ENCODE data around the gene DOCK1.

The DOCK1 gene

DNA sequence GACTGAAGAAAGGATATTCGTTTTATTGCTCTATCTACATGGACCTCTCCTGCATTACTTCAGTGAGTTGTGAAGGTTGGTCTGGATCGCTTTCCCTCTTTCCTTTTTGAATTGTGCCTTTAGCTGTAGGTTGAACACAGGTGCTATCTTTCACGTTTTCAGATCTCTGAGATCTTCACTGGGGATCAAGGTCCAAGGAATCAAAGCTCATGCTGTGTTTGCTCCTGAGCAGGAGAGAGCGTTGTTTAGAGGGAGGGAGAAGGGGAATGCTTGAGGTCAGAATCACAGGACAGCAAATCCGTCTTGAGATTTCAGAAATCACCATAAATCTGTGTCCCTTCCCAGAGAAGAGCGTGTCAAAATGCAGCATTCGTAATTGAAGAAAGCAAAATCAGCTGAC is 186.1 kb downstream of the DOCK1 start:
- no peak for DNase-seq

DNA sequence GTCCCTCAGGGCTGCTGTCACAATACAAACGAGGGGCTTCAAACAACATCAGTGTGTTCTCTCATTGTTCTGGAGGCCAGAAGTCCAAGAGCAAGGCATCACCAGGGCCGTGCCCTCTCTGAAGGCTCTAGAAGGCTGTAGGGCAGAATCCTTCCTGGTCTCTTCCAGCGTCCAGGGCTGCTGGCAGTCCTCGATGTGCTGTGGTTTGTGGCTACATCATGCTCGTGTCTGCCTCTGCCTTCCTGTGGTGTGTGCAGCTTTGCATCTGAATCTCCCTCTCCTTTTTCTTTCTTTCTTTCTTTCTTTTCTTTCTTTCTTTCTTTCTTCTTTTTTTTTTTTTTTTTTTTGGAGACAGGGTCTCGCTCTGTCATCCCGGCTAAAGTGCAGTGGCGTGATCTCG is 187.7 kb downstream of the DOCK1 start:
- DNase-seq: no peak

DNA sequence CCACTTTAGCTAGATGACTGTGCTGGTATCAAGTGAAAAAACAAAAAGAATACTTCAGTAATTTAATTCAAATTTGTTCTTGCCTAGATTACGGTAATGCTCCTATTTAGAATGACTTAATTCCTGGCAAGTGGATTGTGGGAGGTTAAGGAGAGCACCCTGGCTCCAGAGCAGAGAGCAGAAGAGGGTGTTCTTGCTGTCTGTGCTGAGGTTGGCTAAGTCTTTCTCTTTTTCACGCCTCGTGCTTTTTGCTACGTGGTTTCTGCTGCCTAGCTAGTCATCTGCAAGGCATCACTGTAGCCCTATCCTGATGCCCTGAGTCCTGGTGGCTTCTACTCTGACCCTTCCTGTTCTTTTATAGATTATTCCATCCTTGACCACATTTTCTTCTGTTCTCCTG is 189.8 kb downstream of the DOCK1 start:
- no peak for DNase-seq

DNA sequence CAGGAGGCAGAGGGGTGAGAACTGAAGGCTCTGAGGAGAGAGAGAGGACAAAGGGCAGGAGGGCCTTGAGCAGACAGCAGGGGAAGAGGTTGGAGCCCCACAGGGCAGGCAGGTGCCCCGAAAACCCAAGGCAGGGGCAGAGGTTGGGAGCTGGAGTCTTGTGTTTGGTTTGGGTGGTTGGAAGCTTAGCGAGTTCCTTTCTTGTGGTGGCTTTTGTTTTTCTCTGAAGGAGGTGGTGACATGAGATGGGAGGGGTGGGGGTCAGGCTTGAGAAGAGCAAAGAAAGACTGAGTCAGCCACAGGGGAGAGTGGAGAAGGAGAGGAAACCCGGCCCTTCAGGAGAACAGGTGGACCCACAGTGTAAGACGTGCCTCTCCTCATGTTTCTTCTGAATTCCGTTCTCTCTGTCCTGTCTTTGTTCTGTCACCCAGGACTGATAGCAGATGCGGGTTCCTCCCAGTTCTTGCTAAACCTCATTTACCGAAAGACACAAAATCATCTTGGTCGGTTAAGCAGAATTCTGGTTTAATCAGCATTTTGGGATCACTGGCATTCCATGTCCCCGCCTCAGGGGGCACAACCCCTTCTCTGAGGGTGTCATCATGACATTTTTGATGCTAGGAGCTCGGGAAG is 195.9 kb downstream of the DOCK1 start:
- DNase-seq: no peak

DNA sequence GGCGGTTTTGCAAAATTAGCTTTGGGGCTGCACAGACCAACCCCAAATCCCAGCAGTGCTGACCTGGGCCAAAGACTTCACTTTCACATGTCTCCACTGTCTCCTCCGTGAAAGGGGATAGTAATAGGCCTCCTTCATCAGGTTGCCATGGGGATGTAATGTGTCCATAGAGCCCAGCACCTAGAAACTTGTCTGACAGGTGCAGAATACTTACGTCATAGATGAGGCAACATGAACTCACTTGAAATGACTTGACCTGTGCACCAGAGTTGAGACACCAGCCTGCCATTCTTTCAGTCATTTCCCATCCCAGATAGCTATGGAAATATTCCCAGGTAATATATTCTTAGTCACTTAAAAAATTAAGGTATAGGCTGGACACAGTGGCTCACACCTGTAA is 196.9 kb downstream of the DOCK1 start:
- DNase-seq: no peak

DNA sequence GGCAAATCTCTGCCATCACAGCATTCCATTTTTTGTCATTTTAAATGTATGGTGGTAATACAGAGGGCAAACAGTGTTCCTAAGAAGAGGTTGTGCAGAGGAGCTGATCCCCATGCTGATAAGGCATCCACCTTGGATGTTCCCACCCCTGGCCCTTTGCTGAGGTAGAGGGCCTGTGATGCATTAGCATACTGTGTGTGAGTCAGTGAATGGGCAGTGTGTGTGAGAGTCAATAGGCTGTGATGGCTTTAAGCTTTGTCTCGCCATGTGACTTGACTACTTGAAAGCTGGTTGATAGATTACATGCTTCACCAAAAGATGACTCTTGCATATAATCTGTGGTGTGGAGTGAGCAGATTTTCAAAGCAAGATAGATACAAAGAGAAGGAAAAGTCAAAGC is 209.9 kb downstream of the DOCK1 start:
- DNase-seq: no peak

DNA sequence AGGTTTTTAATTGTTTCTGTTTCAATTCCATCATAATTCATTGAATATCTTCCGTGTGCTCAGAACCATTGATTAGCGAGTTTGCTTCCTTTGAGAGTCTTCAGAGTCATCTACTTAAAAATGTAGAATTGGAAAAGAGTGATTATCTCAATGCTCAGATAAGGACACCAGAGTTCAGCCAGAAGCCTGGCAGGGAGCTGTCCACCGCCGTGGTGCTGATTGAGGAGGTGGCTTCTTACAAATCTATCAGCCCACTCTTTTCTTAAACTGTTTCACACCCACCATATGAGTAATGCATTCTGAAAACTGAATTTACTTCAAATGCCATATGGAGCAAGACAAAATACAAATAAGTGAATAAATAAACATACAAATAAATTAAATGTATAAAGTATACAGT is 211.9 kb downstream of the DOCK1 start:
- peak; percentile 8 for DNase-seq

DNA sequence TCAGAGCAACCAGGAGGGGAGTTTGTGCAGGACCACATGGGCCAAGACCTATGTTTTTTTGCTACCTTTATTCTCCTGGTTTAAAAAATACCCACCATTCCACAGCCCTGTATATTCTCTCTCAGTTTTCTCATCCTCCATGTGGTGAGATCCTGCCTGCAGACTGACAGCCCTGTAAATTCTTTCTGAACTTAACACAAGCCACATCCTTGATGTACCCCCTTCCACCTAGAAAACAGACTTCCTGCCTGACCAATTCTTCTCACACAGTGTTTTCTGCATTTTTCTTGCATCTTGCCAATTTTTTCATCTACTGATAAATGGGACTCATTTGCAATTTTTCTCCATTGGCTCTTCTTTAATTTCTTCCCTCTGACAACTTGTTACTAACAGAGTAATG is 212.8 kb downstream of the DOCK1 start:
- no peak for DNase-seq

DNA sequence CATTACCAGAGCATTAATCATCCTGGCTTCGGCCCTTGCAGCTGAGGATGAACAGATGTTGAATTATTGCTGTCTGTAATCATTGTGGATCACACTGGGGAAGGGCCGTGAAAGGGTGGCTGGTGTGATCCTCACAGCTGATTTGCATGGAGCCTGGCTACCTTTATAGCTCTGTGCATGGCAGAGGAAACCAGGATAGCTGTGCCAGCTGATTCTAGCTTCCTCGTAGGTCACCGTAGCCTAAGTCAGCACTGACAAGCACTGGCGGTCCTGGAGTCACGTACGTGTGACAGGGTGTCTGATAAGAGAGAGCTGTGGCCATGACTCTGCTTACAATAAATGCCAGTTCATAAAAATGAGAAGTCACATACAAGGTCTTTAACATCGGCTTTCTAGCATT is 214.7 kb downstream of the DOCK1 start:
- DNase-seq: no peak

DNA sequence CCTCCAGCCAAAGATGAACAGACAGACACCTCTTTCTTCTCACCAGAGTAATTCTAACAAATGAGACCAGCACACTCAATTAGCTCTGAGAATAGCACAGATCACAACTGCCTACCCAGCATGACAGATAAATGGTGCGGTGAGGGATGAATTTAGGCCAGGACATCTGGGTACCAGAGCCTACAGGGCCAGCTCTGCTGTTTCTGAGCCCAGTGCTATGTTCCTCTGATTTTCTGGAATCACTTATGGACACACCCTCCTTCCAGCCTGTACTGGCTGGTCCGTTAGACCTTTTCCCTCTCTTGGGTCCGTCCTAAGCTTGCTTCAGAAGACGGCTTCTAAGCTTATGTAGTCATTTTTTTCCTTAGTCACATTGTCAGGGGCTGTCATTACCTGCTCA is 217.6 kb downstream of the DOCK1 start:
- DNase-seq: no peak

DNA sequence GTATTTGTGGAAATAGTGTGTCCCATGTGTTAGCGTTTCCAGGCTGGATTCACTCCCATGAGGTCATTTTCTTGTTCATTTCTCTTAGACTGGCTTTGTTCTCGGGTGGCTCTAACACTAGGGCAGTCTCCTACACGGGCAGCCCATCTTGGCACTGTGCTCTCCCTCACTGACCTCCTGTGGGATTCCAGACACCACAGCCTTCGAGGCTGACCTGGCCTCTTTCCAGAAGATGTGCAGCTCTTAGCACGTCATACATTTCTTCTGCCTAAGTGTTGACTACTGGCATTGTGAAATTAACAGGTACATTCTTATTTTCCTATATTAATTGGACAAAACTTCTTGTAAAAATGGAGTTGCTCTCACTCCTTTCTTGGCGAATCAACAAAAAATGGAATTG is 218.4 kb downstream of the DOCK1 start:
- no peak for DNase-seq

DNA sequence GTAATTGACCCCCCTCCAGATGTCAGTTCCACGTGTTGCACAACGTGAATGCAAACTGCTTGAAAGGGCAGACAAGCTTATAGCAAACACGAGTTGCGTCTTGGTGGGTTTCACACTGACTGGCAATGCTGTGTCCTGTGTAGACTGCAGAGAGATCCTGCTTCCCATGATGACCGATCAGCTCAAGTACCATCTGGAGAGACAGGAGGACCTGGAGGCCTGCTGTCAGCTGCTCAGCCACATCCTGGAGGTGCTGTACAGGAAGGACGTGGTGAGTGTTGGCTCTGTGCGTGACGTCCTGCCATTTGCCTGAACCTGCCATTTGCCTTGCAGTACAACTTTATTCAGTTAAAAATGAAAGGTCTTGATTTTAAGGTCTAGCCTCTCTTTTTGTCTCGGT is 220.1 kb downstream of the DOCK1 start:
- DNase-seq: no peak

DNA sequence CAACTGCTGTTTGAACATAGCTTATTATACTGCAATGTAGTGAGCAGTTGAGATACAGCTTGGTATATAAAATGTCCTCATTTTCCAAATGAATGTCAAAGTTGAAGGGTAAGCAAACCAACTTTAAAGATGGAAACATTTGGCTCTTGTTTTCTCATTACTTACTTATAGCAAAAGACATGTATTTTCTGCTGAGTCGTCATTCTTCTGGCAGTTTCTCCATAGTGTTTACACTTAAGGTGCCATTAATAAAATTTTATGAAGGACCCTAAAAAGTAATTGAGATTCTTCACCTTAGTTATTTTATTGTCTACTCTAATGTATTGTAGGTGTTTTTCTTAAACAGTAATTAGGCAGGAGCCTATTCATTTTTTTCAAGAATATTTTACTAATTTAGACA is 222.6 kb downstream of the DOCK1 start:
- no peak for DNase-seq

DNA sequence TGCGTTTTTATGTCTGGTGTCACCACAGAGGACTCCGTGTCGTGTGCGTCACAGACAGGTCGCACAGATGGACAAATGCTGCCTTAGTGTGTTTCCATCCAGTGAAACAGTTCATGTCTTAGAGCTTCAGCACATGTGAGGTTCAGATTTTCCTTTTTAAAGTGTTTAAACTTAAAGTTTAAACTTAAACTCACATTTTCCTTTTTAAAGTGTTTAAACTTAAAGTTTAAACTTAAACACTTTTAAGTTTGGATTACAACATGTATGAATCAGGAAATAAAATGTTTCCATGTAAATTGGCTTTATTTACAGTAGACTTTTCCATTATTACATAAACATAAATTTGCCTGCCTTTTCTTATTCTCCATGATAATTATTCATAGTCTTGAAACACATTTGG is 223.9 kb downstream of the DOCK1 start:
- DNase-seq: no peak

DNA sequence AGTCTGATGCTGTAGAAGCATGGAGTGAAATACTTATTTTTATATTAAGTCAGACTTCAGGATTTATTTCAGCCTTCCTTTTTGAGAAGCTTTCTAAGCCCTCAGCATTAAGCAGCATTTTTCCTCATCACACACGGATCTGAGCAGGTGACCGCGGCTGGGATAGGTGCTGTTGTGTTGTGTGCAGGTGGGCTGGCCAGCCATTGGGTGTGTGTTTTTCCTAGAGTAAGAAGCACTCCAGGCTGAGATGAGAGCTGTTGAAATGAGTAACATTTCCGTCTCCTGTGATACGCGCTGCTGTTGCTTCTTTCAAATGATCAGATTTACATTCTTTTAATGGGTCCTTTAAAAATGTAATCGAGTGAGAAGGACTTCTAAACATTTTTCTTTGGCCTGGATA is 227.2 kb downstream of the DOCK1 start:
- no peak for DNase-seq

DNA sequence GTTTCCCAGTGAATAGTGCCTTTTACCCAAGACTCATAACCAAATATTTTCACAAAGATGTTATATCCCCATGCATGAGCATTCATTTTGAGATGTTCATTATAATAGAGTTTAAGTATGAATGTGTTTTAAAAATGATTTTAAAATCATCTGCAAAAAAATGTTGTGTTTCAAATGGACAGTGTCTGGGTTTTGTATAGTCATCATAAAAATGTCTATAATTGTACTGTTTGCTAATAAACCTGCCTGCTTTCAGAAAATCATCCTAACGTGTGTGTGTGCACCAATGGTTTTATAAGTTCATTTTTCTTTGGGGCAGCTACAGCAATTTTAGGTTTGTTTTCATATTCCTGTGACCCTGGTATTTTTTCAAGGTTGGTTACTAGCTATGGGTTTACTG is 228.0 kb downstream of the DOCK1 start:
- DNase-seq: no peak

DNA sequence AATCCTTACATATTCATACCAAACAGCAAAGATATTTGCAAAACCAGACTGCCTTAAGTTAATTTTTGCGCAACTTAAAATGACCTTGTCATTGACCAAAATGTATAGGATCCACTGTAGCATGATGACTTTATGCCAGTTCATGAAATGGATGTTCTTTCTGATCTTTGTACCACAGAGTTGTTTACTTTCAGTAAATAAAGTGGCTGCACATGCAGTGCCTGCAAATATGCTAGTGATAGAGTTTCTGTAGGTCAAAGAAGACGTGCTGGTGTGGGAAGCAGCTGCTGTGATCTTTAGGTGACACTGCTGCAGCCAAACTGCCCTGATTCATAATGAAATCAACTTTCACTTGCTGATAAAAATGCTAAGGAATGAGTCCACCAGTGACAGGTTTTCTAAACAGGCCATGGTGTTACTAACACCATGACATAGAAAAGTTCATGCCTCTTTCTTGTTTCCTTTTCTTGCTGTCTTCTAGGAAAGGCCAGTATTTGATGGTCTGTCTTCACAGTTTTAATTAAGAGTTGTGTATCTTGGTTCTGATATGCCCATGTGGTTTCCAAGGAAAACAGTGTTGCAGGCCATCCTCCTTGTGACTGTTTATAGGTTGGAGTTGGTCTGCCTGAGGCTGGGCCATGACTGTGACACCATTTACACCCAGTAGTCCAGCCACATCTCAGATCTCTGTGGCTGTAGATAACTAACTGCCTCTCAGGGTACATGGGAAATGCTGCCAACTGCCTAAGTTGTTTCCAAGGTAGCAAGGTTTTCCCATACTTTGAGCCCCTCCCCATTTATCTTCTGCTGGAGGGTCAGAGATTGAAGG is 228.7 kb downstream of the DOCK1 start:
- DNase-seq: no peak

DNA sequence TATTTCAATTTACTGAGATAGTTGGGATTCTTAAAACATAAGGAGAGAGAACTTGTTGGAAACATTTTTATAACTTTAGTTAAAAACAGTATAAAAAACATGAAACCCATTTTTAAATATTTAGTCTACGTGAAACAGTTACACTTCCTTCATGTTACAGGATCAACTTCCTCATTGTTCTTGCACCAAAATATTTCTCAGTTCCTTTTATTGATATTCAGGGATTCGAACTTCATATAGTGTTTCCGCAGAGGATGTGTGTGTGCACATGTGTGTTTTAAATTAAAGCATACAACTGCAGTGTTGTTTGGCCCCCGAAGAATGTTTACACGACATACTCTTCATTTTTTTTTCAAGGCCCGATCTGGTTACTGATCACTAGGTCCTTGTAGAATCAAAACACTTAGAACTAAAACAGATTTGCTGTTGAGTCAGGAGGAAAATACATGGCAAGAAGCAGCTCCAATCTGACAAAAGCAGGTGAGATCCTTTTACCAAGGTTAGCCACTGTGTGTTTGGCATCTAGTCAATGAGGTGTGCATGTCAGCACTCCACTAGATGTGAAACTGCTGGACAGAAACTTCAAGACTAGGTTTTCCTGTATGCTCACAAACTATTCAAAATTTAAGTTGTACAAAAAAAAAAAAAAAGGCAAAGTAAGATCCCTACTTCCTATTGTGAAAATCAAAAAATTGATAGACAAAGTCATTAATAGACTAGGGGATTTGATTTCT is 230.8 kb downstream of the DOCK1 start:
- no peak for DNase-seq

DNA sequence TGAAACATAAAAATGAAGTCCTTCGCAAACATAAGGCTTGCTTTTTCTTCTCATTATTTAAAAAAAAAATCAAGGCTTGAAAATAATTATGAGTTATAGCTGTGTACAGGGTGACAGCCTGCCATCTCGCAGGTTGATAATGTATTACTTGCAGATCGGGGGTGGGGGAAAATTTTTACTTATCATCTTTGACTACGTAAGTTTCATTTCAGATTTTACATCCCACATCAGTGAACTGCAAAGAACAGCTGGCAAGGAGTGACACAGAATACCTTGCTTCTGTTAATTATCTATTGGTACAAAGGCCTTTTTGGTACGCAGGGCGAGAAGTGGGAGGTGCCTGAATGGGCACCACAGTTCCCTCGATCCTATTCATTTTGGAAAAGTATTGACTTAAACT is 232.2 kb downstream of the DOCK1 start:
- no peak for DNase-seq

DNA sequence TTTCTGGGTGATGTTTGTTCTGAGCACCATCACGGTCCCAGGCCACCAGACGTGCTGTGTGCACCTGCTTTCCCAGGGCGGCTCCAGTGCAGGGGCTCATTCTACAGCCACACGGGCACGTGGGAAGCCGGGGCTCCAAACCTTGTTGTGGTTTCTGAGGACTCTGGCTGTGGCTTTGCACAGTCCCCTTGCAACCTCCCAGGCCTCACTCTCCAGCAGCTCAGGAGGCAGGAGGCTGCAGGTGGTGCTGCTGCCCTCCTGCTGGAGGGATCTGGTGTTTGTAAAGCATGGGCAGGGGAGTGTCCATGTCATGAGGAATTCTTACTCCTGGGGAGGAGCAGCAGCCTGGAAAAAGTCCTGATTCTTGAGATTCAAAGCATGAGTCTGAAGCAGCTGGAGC is 236.9 kb downstream of the DOCK1 start:
- no peak for DNase-seq

DNA sequence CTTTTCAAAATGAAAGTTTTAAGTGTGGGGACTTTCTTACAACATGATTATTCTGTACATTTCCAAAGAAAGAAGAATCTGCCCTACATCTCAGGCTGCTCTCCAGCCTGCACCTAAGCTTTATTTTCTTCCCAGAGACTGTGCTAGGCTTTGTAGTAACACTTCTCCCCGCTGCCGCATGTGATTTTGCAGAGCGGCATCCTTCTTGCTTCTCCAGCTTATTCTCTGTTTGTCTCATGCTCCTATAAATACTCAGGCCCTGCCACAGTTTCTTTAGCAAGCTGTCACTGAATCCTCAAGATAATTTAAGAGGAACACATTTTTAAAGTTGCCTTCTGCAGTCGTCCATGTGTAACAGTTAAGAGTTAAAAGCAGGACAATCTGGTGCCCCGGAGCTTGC is 237.6 kb downstream of the DOCK1 start:
- DNase-seq: no peak

DNA sequence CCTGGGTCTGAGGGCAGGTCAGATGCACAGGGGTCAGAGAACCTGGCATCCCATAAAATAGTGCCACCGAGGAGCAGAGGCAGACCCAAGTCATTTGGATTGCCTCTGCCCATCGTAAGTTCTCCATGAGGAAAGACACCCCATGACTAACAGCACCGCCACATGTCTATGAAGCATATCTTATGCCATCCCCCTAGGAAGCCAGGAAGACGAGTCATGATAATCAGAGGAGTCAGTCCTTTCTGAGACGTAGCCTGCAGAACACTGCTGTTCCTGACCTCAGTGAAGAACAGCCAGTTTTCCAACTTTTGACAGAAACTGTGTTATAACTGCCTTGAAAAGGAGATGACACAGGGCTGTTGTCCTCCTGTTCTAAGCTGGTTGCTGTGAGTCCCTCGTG is 239.9 kb downstream of the DOCK1 start:
- DNase-seq: no peak

DNA sequence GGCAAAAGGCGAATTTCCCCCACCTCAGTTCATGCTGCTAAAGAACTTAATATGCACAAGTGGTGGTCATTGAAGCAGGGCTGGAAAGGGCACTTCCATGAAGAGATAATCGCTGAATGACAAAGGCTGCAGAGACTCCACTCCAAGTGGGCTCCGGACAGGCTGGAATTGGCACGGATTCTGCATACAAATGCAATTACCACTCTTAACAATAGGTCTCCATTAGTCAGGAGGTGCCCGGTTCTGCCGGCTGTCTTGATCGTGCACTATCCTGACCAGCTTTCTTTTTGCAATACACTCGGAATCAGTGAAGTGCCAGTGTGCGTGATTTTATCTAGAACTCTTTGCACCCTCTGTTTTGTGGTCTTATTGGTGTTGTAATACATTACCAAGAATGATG is 241.4 kb downstream of the DOCK1 start:
- no peak for DNase-seq
